Ishikawa (cell line): ENCODE measurements around the gene MYOF.

ENCODE experiments used
- CEBPB ChIP-seq: IDR thresholded peaks from 2 replicates; pipeline ENCODE4 v1.6.1; 2012
- EP300 ChIP-seq: IDR thresholded peaks from 2 replicates; pipeline ENCODE4 v1.6.1; 2012; ENCODE audit warnings: borderline replicate concordance
- FOXM1 ChIP-seq: IDR thresholded peaks from 2 replicates; pipeline ENCODE4 v1.6.1; 2012; ENCODE audit warnings: low read depth, borderline replicate concordance
- MAX ChIP-seq: IDR thresholded peaks from 2 replicates; pipeline ENCODE4 v1.6.1; 2012
- NFIC ChIP-seq: IDR thresholded peaks from 2 replicates; pipeline ENCODE4 v1.6.1; 2012
- RAD21 ChIP-seq: IDR thresholded peaks from 2 replicates; pipeline ENCODE4 v1.6.1; 2012; ENCODE audit warnings: low read depth
- TAF1 ChIP-seq: IDR thresholded peaks from 2 replicates; pipeline ENCODE4 v1.6.1; 2012; ENCODE audit warnings: low read depth, mild to moderate bottlenecking

DNA sequence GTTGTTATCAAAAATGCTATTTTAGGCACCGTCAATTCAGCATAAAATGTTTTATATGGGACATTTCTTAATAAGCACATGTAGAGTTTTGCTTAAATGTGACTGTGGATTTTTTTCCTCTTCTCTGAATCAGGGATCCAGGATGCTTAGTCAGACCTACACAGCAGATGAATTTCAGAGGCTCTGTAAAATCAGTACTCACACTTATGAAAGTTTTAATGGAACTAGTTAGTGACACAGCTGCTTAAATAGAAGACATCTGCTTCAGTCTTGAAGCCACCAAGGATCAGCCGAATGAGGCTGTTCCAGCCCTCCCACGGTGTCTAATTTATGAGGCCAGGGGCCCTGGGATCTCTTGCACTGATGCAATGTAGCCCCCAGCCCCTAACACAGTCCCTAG is 136.0 kb downstream of the MYOF start:
- TF ChIP-seq CEBPB (no peak), RAD21 (no peak), FOXM1 (no peak), NFIC (no peak), EP300 (no peak), TAF1 (no peak), MAX (no peak)
